GM11168 (cell line): ENCODE data around the gene MAML2.

Source experiments
- in situ Hi-C: fragments of 300-500 bp; cut with MboI; formaldehyde crosslinking; loops from one replicate; pipeline ENCODE4 v1.12.0; 2022; ENCODE audit warnings: low sequenced_read_pairs; ENCODE audit not compliant: unreplicated experiment

Gene MAML2

DNA sequence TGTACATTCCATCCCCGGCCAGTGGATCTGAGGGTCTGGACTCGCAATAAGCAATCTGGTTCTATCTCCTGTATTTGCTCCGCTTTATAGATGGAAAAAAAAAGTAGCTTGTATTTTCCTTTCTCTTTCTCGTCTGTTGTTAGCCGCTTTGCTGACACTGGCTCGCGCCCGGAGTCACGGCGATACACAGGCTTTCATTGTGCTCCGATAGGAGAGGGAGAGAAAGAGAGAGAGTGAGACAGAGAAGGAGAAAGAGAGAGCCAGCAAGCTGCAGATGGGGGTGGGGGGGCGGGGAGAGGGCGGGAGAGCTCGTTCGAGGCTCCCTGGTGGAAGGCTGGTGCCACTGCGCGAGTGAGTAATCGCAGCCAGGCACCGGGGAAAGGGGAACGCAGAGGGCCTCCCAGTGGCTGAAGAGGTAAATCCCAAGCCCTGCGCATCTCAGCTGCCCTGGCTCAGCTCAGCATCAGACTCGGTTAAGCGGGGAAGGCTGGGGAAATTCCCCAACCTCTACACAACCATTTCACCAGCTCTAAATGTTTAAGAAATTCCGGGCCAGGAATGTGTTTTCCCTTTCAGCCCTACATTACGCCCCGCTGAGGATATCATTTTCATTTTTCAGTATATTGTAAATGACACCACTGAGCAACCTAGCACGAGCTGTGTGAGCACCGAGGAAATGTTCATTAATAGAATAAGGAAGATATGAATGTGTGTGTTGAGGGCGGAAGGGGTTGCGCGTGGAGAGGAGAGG lies at the start of gene MAML2:
Gene MAML2, minus strand, starts transcription at position 235 of the 751 bp plus-strand sequence. CDS start 1,300 bp downstream, outside the sequence.
- in situ Hi-C loops: loop anchor here (10.0 kb wide), 1 partner anchor 288 kb away; no protein-coding TSS in a partner anchor

DNA sequence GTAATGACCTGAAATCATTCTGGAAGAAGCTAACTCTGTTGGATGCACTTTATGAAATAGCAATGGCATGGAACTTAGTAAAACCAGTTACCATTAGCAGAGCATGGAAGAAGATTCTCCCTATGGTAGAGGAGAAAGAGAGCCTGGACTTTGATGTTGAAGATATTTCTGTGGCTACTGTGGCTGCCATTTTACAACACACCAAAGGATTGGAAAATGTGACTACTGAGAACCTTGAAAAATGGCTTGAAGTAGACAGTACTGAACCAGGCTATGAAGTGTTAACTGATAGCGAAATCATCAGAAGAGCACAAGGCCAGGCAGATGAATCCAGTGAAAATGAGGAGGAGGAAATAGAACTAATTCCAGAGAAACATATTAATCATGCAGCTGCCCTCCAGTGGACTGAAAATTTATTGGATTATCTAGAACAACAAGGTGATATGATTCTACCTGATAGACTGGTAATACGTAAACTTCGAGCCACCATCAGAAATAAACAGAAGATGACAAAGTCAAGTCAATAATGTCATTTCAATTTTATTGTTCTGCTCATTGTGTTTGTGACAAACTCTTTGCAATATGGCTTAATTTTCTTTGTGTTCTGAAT lies 48.8 kb upstream of the MAML2 start:
- in situ Hi-C loops: loop anchor here (25.0 kb wide), 1 partner anchor 555 kb away; no protein-coding TSS in a partner anchor

GRCh38 chr11:96390488-96390792 lies 47.4 kb upstream of the MAML2 start:
- in situ Hi-C loops: loop anchor here (25.0 kb wide), 1 partner anchor 553 kb away; no protein-coding TSS in a partner anchor

- in situ Hi-C loops: loop anchor here (25.0 kb wide), 1 partner anchor 553 kb away; no protein-coding TSS in a partner anchor
Measured at GRCh38 chr11:96389720-96390487, 46.9 kb upstream of the MAML2 start, which contains the start of the genes CCDC82 and JRKL. TSS of gene CCDC82 (minus strand) at chr11:96389912. CDS start at chr11:96384747, 5,165 bp downstream. TSS of gene JRKL (plus strand) at chr11:96390013. CDS start at chr11:96390650, 637 bp downstream.

GRCh38 chr11:96388891-96389719 lies 46.1 kb upstream of the MAML2 start:
- in situ Hi-C loops: loop anchor here (25.0 kb wide), 1 partner anchor 552 kb away; no protein-coding TSS in a partner anchor

- in situ Hi-C loops: loop anchor here (25.0 kb wide), 1 partner anchor 548 kb away; no protein-coding TSS in a partner anchor
Measured at GRCh38 chr11:96385187-96385586, 42.2 kb upstream of the MAML2 start.

DNA sequence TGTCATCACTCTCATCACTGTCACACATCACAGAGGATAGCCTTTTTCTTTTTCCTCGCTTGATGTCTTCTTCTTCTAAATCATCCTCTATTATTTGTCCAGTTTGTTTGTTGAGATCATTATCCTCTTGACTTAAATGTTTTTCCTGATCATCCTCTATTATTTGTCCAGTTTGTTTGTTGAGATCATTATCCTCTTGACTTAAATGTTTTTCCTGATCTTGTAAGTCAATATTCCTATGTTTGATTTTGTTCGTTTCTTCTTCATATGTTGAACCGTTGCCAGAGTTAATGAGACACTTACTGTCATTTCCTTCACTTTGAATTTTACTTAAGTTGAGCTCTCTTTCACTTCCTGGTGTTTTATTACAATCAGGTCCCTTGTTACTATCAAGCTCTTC lies 41.2 kb upstream of the MAML2 start:
- in situ Hi-C loops: loop anchor here (25.0 kb wide), 1 partner anchor 547 kb away; no protein-coding TSS in a partner anchor

GRCh38 chr11:96376796-96377195 lies 33.8 kb upstream of the MAML2 start:
- in situ Hi-C loops: loop anchor here (25.0 kb wide), 1 partner anchor 539 kb away; no protein-coding TSS in a partner anchor

DNA sequence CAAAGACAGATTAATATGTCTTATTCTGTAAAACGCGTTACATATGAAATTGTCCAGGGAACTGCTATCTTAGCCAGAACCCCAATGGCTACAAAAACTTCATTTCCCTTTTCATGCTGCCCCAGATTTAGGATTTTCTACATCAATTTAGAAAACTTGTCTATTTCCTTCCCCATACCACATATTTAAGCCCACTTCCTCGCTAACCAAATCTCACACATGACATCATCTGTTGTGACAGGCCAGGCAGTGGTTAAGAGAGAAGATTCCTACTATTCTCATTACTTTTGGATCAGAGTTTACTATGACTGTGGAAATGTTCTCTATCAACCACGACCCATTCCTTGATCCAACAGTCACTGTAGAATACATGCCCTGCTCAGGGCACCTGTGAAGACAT lies 30.8 kb upstream of the MAML2 start:
- in situ Hi-C loops: no loop called here

- in situ Hi-C loops: no loop called here
Measured at GRCh38 chr11:96367342-96367741, 24.3 kb upstream of the MAML2 start.

DNA sequence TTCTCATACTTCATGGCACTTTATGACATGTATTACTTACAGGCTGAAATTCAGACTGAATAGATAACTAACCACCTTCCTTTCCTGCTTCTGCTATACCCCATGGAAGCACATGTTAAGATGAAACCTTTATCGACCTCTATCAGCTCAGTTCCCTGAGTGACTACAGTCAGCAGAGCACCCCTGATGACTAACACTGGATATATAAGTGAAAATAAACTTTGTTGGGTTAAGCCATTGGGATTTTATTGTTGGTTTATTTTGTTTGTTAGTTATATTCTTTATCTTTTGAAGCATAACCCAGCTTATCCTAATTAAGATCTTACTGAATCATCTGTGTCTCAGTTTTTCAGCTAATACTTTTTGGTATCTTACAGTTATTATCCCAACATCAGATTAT lies 23.0 kb upstream of the MAML2 start:
- in situ Hi-C loops: no loop called here

DNA sequence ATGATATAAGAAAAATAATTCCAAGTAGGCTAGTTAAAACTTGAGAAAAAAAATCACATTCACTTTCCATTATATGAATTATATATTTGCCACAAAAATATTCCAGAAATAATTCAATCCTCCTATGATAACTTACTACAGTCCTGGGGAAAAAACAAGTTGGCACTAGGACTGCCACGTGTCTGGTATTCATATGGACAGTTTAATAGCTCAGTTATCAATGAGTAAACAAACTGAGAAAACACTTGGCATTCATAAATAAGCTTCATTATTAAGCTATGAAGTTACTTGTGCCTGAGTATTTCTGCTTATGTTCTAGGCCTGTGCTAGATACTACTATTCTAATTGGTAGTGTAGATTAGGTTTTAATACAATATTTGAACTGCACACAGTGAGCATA lies 22.5 kb upstream of the MAML2 start:
- in situ Hi-C loops: no loop called here

DNA sequence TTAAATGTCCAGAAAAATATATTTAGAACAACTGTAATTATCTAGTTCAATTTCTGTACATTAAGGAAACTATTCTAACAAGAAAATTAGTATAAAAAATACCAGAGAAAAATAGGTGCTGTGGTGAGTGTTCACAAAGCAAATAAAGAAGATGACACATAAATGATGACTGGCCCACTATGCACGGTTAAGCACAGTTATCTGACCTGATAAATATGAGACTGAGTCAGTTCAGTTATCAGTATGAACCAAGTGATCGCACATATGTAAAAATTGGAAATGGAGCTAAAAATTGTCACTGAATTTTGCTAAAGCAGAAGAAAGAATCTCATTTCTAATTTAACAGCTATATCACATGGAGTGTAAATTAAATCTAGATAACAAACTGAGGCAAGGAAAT lies 18.8 kb upstream of the MAML2 start:
- in situ Hi-C loops: no loop called here

- in situ Hi-C loops: no loop called here
Measured at GRCh38 chr11:96358321-96358720, 15.3 kb upstream of the MAML2 start.

DNA sequence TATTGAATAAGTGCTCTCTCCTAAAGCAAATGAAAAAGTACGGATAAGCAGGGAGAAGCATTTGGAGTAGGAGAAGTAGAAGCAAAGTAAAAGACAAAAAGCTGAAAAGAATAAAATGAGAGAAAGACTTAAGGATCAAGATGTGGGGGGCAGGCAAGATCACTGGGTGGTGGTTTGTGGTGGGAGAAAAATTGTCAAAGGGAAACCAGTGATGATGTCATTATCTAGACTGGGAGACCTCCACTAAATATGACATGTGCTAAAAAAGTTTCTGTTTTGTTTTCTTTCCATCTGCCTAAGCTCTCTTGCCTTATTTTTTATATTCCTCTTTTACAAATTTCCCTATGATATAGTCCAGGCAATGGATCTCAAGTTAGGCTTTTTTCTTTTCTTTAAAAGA lies 14.8 kb upstream of the MAML2 start:
- in situ Hi-C loops: no loop called here

DNA sequence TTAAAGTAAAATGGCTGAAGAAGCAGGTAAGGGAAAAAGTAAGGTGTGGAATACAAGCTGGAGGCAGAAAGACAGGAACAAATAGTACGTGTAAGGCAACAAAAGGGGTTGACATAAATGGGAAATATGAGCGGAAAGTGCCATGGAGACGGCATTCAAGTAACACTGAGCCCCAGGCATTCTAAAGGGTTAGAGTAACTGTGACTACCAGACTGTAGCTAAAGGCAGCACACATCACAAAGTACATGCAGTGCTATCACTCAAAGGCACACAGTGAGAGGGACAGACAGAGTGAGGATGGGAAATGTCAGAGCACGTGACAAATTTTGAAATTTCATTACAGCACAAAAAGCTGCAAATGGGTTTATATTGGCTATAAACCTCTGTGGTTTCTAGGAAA lies 13.9 kb upstream of the MAML2 start:
- in situ Hi-C loops: no loop called here

GRCh38 chr11:96342014-96342960 lies 708 bp downstream of the MAML2 start:
- in situ Hi-C loops: loop anchor here (10.0 kb wide), 1 partner anchor 287 kb away; no protein-coding TSS in a partner anchor

DNA sequence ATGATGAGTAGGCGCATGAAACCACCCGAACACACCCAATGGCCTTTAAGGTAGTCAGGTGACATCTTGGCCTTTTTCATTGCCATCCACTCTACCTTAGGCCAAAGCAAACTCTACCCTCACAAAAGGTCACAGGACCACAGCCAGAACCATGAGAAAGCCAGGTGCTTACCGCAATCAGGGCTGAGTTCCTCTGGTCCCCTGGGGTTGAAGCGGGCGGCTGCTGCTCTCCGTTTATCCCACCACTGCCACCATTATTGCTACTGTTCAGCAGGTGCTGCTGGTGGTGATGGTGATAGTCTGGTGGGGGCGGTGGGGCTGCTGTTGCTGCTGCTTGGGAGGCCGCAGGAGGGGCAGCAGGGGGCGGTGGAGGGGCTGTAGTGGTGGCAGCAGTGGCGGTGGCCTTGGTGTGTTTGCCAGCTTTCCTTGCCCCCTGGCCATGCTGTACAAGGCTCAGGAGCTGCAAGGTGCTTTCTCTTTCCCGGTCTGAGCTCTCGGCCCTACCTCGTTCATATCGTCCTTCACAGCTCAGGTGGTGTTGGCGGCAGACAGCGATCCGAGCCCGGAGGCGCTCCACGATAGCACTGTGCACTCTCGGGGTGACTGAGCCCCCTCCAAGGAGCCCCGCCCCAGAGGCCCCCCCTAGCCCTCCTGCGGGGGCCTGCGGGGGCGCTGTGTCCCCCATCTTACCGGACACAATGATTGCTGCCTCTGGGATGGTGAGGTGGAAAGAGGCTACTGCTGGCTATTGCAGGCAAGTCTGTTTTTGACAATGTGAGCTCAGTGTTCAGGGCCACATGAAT lies 1.6 kb downstream of the MAML2 start:
- in situ Hi-C loops: loop anchor here (10.0 kb wide), 1 partner anchor 287 kb away; no protein-coding TSS in a partner anchor
